Measurements from ENCODE around the gene HSPD1. TPM values are rescaled to one million over a fixed set of nuclear protein-coding genes. Genes with fewer than 3 reads are reported as not detected.

Gene HSPD1
- total and polyA plus RNA-seq, 9 of the 15 experiments (the other 6 are each of a cell fraction or from before 2014, with no cell fraction given) = 398 to 1,014 (median 622) TPM

DNA sequence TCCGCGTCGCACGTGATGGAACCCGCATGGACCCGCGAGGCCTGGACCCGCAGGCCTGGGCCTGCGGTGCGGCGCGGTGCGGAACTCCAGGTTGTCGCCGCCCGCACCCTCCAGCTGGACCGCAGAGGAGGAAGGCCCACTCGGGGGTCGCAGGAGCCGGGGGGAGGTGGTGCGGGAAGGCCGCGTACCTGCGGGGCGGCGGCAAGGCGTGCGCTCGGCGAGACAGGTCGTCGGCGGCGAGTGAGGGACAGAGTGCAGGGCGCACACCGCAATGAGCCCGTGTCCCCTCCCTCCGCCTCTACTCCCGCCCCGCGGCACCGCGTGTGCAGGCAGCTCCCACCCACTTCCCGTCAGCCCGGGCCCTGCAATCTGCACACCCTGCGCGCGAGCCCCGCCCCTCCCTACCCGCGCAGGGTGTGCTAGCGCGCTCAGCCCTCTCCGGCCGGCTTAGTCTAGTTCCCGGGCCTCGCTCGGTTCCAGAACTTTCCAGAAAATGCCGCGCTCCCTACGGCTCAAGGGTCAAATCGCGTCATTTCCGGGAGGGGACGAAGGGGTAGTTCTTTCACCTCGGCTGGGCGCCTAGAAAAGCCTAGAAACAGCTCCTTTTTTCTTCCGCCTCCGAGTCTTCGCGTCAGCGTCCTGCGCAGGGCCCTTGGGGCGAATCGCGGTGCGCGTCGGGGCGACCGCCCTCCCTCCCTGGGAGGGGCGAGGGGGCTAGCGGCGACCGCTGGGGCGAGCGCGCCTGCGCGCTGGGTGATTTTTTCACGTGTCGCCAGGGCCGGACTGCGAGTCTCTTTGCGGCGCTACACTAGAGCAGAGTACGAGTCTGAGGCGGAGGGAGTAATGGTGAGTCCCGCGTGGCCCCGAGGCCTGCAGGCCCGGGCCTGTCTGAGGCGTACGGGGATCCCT, at the start of gene HSPD1, which contains the start of gene HSPE1 (continued):
- TF ChIP-seq, protein P1, sequence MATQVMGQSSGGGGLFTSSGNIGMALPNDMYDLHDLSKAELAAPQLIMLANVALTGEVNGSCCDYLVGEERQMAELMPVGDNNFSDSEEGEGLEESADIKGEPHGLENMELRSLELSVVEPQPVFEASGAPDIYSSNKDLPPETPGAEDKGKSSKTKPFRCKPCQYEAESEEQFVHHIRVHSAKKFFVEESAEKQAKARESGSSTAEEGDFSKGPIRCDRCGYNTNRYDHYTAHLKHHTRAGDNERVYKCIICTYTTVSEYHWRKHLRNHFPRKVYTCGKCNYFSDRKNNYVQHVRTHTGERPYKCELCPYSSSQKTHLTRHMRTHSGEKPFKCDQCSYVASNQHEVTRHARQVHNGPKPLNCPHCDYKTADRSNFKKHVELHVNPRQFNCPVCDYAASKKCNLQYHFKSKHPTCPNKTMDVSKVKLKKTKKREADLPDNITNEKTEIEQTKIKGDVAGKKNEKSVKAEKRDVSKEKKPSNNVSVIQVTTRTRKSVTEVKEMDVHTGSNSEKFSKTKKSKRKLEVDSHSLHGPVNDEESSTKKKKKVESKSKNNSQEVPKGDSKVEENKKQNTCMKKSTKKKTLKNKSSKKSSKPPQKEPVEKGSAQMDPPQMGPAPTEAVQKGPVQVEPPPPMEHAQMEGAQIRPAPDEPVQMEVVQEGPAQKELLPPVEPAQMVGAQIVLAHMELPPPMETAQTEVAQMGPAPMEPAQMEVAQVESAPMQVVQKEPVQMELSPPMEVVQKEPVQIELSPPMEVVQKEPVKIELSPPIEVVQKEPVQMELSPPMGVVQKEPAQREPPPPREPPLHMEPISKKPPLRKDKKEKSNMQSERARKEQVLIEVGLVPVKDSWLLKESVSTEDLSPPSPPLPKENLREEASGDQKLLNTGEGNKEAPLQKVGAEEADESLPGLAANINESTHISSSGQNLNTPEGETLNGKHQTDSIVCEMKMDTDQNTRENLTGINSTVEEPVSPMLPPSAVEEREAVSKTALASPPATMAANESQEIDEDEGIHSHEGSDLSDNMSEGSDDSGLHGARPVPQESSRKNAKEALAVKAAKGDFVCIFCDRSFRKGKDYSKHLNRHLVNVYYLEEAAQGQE (IDR thresholded peaks at IDR 0.05; ENCODE audit: borderline replicate concordance) = peak; percentile 93
- TF ChIP-seq, protein P1 (CRISPR knock-in tag; IDR thresholded peaks at IDR 0.05; ENCODE audit: low read depth) = no peak
- TF ChIP-seq, protein P2, sequence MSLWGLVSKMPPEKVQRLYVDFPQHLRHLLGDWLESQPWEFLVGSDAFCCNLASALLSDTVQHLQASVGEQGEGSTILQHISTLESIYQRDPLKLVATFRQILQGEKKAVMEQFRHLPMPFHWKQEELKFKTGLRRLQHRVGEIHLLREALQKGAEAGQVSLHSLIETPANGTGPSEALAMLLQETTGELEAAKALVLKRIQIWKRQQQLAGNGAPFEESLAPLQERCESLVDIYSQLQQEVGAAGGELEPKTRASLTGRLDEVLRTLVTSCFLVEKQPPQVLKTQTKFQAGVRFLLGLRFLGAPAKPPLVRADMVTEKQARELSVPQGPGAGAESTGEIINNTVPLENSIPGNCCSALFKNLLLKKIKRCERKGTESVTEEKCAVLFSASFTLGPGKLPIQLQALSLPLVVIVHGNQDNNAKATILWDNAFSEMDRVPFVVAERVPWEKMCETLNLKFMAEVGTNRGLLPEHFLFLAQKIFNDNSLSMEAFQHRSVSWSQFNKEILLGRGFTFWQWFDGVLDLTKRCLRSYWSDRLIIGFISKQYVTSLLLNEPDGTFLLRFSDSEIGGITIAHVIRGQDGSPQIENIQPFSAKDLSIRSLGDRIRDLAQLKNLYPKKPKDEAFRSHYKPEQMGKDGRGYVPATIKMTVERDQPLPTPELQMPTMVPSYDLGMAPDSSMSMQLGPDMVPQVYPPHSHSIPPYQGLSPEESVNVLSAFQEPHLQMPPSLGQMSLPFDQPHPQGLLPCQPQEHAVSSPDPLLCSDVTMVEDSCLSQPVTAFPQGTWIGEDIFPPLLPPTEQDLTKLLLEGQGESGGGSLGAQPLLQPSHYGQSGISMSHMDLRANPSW (CRISPR knock-in tag; IDR thresholded peaks at IDR 0.05) = no peak
- TF ChIP-seq CCNT2 (IDR thresholded peaks at IDR 0.05; ENCODE audit: borderline replicate concordance, extremely low read depth, insufficient read length, low read depth, low read length) (peak; percentile 85), NFIX (CRISPR knock-in tag; IDR thresholded peaks at IDR 0.05; ENCODE audit: low read depth) (no peak), PURB (CRISPR knock-in tag; IDR thresholded peaks at IDR 0.05; ENCODE audit: low read depth) (no peak), NR3C1 (CRISPR knock-in tag; IDR thresholded peaks at IDR 0.05) (peak; percentile 20; the same call in 1 of the 2 replicates), XRCC3 (IDR thresholded peaks at IDR 0.05) (no peak), JUNB (CRISPR knock-in tag; conservative IDR thresholded peaks at IDR 0.05) (no peak), ZNF778 (CRISPR knock-in tag; IDR thresholded peaks at IDR 0.05) (no peak), ZBTB8A (IDR thresholded peaks at IDR 0.05; ENCODE audit: partially characterized antibody) (no peak), NR2C1 (IDR thresholded peaks at IDR 0.05) (peak; percentile 96), NR2C1 (tag; IDR thresholded peaks at IDR 0.05) (peak; percentile 97), SMAD4 (CRISPR knock-in tag; conservative IDR thresholded peaks at IDR 0.05) (peak; percentile 73), ZNF232 (CRISPR knock-in tag; IDR thresholded peaks at IDR 0.05) (peak; percentile 20; the same call in 1 of the 2 replicates)

Measured in K562 (cell line).